SIG-M5 (cell line): ENCODE results near the gene ATG14.
"Not testable (repeated sequence)": the region's sequence is repeated elsewhere in the genome, so short reads cannot be mapped to it uniquely, and the experiment has no call there.

ENCODE experiments used
- DNase-seq: peaks from one replicate; lab custom pipeline; 2025; lab: John Stamatoyannopoulos, UW

Gene ATG14, protein sequence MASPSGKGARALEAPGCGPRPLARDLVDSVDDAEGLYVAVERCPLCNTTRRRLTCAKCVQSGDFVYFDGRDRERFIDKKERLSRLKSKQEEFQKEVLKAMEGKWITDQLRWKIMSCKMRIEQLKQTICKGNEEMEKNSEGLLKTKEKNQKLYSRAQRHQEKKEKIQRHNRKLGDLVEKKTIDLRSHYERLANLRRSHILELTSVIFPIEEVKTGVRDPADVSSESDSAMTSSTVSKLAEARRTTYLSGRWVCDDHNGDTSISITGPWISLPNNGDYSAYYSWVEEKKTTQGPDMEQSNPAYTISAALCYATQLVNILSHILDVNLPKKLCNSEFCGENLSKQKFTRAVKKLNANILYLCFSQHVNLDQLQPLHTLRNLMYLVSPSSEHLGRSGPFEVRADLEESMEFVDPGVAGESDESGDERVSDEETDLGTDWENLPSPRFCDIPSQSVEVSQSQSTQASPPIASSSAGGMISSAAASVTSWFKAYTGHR

DNA sequence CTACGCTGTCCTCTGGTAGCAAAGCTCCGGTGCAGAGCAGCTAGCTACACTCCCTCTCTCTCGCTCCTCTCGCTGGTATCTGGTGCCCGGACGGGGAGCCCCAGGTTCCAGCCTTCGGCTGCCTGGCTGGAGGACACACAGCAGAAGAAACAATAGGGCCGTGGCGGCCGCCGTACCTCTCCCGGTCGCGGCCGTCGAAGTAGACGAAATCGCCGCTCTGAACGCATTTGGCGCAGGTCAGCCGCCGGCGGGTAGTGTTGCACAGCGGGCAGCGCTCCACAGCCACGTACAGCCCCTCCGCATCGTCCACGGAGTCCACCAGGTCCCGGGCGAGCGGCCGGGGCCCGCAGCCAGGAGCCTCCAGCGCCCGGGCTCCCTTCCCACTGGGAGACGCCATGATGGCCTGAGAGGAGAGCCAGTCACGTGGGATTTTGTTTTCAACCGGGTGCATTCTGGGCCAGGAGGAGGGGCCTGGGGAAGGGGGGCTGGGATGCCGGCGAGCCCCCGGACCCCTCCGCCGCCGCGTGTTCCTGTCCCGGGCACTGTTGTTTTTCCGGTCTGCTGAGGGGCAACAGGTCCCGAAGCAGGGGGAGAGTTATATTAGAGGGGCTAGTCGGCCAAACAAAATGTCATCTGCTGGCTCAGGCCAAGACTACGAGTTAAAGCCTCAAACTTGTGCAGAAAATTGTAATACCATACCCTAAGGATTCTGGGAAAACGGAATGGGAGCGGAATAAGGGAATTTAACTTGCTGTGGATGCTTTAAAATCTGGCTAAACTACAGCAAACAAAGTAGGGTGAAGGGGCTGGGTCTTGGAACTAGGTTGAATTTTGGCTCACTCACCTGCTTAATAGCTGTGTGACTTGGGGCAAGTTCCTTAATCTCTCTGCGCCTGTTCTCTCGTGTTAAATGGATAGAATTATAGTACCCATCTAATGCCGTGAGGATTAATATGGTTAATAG lies at the start of gene ATG14:
TSS of gene ATG14 (minus strand) at position 405 of the 964 bp plus-strand sequence. CDS start at position 397, 8 bp downstream.
- DNase-seq = no peak

DNA sequence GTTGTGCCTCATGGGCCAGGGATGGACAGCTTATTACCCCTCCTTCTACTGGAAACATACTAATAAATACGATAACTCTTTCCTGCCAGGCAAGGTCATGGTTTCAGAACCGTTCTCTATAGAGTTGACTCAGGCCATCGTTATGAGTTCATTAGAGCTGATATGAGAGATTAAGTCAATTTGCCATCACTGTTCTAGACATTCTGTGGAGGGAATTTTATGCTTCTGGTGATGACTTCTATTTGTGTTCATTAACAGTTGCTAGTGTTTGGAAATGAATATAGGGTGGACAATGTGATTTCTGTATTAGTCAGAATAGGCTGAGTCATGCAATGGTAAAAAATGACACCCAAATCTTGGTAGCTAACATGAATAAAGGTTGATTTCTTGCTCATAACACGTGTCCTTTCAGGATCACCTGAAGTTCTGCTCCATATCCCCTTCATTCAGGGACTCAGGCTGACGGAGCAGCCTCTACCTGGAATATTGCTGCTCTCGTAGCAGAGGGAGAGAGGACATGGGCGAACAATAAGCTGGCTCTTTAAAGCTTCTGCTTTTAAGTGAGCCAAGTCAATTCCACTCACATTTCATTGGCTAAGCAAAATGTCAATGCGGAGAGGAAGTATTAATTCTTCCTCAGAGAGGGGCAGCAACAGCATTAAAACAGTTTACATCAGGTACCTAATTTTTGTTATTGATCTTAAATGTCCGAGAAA lies 47.3 kb upstream of the ATG14 start:
- DNase-seq = no peak

DNA sequence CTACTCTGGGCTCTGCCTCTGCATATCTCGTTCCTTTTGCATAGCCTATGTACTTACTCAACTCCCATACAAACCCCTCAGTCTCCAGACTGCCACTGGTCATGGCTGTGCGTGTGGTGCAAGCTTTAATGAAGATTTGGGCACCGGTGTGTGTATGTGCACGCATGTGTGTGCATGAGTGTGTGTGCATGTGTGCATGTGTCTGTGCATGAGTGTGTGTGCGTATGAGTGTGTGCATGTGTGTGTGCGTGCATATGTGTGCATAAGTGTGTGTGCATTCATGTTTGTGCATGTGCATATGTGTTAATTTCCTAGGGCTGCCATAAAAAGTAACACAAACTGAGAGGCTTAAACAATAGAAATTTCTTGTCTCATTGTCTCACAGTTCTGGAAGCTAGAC lies 45.9 kb upstream of the ATG14 start:
- no peak for DNase-seq

DNA sequence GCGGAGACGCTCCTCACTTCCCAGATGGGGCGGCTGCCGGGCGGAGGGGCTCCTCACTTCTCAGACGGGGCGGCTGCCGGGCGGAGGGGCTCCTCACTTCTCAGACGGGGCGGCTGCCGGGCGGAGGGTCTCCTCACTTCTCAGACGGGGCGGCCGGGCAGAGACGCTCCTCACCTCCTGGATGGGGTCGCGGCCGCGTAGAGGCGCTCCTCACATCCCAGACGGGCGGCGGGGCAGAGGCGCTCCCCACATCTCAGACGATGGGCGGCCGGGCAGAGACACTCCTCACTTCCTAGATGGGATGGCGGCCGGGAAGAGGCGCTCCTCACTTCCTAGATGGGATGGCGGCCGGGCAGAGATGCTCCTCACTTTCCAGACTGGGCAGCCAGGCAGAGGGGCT lies 44.8 kb upstream of the ATG14 start:
- DNase-seq = not testable (repeated sequence)

DNA sequence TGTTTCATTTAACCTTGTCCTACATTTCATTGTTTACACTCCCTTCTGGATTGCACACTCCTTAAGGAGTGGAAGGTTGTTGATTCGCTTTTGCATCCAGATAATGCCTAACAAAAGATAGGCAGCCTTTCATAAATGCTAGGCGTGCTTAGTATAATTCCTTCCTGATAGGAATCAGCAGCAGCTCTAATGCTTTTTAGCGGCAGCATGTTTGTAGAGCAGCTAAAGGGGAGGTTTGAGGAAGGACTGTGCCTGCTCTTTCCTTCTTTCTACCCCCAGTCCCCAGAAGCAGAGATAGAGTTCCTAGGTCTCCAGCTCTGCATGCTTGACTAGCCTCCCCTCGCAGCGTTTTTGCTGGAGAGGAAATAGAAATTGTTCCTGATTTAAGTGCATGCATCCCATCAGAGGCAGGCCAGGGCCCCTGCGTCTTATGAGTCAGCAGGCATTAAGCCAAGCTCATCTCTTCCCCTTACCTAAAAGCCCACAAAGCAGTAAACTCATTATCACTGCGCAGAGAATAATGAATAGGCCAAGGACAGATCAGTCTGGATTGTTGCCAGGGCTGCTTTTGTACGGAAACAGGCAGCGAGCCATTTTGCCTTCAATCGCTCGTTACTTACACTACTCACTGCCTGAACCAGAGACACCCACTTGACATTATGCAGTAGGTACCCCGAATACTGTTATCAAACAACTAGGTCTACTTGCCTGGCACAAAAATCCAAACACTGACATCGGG lies 42.8 kb upstream of the ATG14 start:
- DNase-seq = no peak

DNA sequence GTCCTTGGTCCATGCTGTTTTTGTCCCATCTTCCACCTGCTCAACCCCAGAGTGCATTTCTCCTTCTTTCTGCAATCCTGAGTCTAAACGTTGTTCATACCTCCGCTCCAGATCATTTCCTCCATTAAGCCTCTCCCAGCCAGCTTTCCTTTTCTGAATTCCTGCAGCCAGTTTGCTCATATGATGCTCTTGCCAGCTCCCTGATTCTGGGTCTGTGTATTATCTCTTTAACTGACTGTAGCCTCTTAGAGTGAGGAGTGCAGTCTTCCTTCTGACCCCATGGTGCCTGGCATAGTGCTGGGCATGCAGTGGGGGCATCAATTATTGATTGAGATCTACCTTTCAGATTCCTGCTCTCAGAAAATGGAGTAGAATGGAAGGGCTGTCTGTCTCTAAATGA lies 40.3 kb upstream of the ATG14 start:
- DNase-seq = no peak

DNA sequence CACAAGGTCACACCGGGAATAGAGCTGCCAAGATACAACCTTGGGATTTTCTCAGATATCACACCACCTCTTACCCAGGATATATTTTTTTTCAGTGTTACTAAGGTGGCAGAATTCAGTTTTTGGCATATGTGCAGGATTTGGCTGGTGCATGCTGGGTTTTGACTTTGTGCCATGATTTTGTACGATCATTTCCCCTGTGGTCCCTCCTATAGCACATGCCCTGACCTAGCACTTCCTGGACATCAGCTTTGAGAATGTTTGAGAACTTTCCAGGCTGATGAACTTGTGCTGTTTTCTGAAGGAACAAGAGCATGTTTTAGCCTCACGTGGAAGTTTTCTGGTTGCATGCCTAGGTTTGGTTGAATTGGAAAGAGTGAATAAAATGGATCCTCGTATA lies 39.8 kb upstream of the ATG14 start:
- DNase-seq = no peak

DNA sequence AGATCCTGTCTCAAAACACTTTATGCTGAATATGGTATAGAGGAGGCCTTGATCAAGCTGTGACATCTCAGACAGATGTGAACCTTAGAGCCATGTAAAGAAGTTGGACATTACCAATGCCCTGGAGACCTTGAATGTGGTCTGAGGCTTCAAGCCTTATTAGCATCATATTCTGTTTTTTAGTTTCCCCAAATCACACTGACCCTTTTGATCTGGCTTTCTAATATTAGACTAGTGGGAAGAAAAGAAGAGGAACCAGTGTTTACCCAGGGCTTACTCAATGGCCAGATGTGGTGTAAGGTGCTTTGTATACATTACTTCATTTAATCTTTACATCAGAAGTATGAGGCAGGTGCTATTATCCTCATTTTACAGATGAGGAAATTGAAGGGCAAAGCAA lies 39.4 kb upstream of the ATG14 start:
- DNase-seq = no peak

DNA sequence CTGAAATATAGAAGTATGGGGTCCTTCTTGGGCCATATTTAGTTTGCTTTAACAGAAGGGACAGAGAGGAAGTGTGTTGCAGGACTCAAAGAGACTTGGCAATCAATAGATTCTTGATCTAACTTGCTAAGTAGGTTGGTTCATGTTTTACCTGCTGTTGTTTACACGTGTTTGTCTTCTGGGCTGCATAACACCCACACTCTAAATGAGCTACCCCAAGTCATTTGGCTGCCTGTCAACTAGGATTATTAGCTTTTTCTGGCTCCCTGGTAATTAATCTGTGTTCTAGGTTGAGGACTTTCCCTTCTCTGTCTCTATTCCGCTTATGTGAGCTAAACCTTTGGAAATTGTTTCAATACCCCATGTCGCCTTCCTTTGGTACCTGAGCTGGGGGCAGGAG lies 38.9 kb upstream of the ATG14 start:
- DNase-seq = no peak

DNA sequence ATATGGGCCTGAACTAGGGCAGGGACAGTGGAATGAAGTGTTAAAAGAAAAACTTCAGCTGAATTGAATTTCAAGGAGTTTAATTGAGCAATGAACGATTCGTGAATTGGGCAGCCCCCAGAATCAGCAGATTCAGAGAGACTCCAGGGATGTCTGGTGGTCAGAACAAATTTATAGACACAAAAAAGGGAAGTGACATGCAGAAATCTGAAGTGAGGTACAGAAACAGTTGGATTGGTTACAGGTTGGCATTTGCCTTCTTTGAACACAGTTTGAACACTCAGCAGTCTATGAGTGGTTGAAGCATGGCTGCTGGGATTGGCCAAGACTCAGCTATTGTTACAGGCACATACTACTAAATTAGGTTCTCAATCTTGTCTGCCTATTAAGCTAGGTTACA lies 38.5 kb upstream of the ATG14 start:
- no peak for DNase-seq

DNA sequence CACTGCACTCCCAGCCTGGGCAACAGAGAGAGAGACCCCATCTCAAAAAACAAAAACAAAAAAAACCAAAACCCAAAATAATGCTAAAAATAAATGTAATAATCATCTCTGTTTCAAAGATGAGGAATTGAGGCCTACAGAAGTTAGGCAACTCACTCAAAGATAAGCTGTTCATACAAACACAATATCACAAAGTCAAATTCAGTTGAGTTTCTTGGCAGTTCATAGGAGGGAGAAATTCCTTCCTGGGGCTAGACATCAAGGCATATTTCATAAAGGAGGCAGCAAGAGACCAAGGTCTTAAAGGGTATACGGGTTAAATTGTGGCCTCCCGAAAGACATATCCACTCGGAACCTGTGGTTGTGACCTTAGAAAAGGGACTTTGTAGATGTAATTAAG lies 37.5 kb upstream of the ATG14 start:
- no peak for DNase-seq

DNA sequence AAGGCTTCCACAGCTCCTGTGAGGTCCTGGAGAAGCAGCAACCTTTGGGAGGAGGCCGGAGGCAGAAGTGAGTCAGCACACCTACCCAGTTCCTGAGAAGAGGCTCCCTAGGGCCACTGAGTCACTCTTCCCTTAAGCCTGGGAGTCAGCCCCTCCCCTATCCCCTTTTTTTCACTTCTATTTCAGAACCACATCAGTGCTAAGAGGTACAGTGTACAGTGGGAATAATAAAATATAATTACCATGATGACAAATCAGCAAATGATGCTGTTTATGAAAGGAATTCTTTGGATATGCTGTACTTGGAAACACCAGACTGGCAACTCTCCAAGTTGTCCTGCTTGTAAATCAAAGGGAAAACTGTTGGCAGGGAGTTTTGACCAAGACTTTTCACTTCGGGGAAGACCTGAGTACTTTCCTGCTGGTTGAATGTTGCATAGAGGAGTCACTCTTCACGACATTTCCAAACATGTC lies 36.5 kb upstream of the ATG14 start:
- no peak for DNase-seq

DNA sequence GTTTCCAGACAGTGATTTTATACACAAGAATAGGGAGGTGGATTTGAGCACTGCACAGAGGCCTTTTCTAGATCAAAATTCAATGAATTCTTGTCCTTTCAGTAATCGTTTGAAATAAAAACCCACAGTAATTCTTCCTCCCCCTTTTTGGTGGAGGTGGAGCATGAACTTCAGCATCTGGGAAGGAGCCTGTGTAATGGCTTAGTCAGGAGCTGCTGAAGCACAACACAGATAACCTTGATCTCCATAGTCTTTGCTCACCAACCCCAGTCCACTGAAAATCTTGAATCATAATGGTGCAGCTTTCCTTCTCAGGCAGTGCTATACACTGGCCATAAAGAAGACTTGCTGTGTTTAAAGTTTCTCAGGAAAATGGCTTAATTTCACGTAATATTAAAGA lies 35.2 kb upstream of the ATG14 start:
- DNase-seq = no peak

DNA sequence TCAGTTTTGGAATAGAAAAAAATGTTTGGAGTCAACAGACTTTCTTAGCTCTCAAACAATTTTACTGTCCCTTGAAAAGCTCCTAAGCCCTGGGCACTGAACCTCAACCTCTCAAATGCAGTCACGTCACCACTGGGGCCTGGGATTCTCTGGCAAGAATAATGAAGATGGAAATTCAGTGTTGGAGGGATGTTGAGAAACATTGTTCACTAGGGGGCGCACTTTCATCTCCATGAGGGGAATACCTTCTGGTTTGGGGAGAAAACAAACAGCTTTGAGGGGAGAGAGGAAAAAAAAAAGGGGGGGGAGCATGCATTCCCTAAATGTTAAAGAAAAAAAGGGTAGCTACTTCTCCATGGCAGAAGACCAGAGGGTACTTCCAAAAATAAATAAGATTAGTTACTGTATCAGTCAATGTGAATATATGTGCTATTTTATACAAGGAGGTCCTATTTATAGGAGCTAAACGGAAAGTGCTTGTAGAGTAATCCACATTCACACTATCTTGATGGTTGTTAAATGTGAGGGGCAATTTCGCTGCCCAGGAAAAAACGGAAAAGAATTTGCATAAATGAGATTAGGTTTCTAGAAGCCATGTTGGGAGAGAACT lies 34.6 kb upstream of the ATG14 start:
- DNase-seq = no peak

DNA sequence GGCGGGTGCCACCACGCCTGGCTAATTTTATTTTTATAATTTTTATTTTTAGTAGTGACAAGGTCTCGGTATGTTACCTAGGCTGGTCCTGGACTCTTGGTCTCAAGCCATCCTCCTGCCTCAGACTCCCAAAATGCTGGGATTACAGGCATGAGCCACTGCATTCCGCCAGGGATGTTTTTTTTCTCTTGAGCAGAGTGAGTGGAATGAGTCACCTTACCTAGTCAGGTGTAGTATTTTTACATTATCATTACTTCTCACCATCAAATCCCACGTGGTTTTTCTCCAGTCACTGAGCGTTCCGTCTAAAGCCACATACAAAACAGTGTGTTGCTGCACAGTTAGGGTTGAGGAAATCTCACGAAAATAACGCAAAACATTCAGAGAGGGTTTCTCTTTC lies 29.7 kb upstream of the ATG14 start:
- DNase-seq = no peak

DNA sequence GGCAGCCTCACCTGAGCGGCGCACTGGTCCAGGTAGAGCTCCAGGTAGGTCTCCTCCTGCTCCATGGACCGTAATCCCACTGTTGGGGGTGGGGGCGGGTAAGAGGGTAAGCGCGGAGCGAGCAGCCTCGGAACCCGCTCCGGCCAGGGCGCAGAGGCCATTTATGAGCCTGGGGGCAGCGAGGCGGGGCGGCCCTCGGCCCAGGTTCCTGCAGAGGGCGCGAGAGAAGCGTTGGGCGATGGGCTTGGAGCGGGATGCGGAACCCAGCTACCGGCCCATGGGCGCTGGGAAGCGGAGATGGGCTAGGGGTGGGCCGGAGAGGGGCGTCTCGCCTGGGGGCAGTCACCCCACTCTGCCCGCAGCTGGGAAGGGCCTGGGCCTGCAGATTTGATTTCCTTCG lies 28.8 kb upstream of the ATG14 start, which contains the start of gene TBPL2:
TSS of gene TBPL2 (minus strand) at position 232 of the 400 bp plus-strand sequence. CDS start at position 65, 167 bp downstream.
- no peak for DNase-seq

DNA sequence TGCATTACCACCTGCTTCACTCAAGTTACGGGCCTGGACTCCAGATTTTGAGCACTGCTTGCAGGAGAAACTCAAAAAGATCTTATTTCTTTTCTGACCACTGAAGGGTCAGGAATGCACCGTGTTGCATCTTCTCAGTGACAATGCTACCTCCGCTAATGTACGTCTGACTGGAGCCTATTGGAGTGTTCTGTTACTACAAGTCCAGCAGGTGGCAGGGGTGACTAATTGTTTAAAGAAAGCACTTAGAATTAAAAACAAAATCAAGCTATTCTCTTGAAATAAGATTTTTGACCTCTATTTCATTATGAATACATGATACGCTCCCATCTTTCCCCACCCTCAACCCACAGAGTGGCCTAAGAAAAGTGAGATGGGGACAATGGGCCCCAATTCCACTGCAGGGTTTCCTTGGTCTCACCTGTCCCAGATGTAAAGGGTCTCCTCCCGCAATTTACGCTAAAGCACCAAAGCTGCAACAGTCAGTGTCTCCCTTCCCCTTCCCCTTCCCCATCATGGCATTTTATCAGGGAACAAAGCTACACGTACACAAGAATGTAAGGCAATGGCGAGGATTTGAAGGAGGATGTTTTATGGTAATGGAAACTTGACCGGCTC lies 26.5 kb upstream of the ATG14 start:
- no peak for DNase-seq

DNA sequence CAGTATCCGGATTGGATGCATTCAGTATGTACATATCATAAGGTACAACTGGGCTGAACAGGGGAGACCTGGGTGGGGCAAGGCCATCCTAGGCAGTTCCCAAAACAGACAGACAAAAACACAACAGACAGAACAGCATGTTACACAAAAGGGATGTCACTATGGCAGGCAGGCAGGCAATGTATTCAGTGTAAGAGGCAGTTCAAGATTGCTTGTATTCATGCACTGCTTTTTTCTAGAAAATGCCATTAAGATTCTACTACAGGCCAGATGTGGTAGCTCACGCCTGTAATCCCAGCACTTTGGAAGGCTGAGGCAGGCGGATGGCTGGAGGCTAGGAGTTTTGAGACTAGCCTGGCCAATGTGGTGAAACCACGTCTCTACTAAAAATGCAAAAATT lies 25.3 kb upstream of the ATG14 start:
- DNase-seq = no peak

DNA sequence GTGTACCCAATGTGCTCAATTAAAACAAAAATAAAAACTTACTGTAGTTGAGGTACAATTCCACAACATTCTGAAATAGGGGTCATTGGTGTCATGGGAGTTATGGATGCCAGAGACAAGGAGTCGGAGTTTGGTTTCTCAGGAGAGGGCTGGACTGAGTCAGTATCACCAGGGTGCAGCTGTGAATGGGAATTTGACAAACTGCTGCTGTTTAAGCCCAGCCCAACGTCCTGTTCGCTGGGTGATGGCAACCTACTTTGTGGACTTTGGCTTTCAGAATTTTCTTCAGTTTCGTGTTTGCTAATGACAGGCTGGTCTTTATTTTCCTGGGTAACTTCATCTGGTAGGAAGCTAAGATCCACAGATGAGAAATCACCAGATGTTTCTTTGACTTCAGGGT lies 24.9 kb upstream of the ATG14 start:
- no peak for DNase-seq

DNA sequence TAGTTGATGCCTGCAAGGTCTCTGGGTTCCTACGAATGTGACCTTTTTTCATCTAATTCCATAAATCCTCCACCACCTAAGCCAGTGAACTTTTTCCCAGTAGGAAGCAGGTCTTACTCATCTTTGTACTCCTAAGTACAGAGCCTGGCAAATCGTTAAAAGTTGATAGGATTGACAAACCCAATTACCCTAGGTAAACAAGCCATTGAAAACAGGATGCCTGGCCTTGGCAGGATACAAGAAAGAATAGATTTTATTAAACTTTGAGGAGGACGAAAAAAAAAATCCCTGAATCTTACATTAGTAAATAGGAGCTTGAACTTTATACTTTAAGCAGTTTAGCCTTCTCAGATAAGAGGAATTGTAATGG lies 23.2 kb upstream of the ATG14 start:
- DNase-seq = no peak
